ENCODE measurements around the gene NMT1. TPM values are rescaled to one million over a fixed set of nuclear protein-coding genes. Genes with fewer than 3 reads are reported as not detected.

The NMT1 gene
- total RNA-seq, 1 experiment from 2014 or later = 132 TPM

GRCh38 chr17:45060382-45060796 lies 728 bp upstream of the NMT1 start:
- intact Hi-C loops (cut with micrococcal nuclease; ENCODE audit: unreplicated experiment) = no loop called here
- Histone ChIP-seq H3K36me3 (ENCODE audit: low read depth) (no peaks in the 10 kb centered on the region), H3K4me1 (replicated peaks; ENCODE audit: insufficient read depth) (peaks cover 22% of the 10 kb centered on the region), H3K9me3 (ENCODE audit: insufficient read depth, low read depth) (no peaks in the 10 kb centered on the region), H3K27ac (no peak overlapping the region), H3K4me3 (peak overlapping the region; percentile 88), H3K27me3 (ENCODE audit: insufficient read depth, low read depth) (no peaks in the 10 kb centered on the region), H3K79me2 (ENCODE audit: low read depth) (peaks cover 61% of the 10 kb centered on the region), H3K9me2 (ENCODE audit: insufficient read depth) (no peaks in the 10 kb centered on the region), H3F3A (ENCODE audit: insufficient read depth, low read depth) (peaks cover 10% of the 10 kb centered on the region; the same call in 1 of the 2 replicates), H2AFZ (peak overlapping the region; percentile 95), H4K20me1 (ENCODE audit: insufficient read depth) (peaks cover 16% of the 10 kb centered on the region), H3K4me2 (peak overlapping the region; percentile 81)
- DNase-seq = no peak
- CTCF ChIA-PET = interaction anchor here (0.7 kb wide), 1 partner anchor 51 kb away, joined by 3 read pairs; no protein-coding TSS in a partner anchor
- BruUV-seq (replicated peaks) = TSS peak; percentile 85
- TF ChIP-seq CTCF (conservative IDR thresholded peaks at IDR 0.05) (no peak), EZH2 (IDR thresholded peaks at IDR 0.05; ENCODE audit: low read depth) (no peak)
- POLR2A ChIA-PET (ENCODE audit: unreplicated experiment) = interaction anchor here (0.6 kb wide), 4 partner anchors 16 to 316 kb away, joined by 3 to 9 read pairs (median 3); no protein-coding TSS in a partner anchor

- ChIA-PET CTCF (no interaction called here), POLR2A (ENCODE audit: unreplicated experiment) (interaction anchor here (0.7 to 1.0 kb wide), 2 partner anchors 11 to 17 kb away, joined by 5 to 6 read pairs; partner anchors contain the start of gene DCAKD)
- Histone ChIP-seq H3K27me3 (ENCODE audit: insufficient read depth, low read depth) (no peaks in the 10 kb centered on the region), H3K79me2 (ENCODE audit: low read depth) (peaks cover 72% of the 10 kb centered on the region), H3K27ac (peak overlapping the region; percentile 72), H3K36me3 (ENCODE audit: low read depth) (no peaks in the 10 kb centered on the region), H3K4me2 (peak overlapping the region; percentile 94), H2AFZ (peak overlapping the region; percentile 89), H3F3A (ENCODE audit: insufficient read depth, low read depth) (peaks cover 10% of the 10 kb centered on the region; the same call in 1 of the 2 replicates), H4K20me1 (ENCODE audit: insufficient read depth) (peaks cover 16% of the 10 kb centered on the region), H3K4me3 (peak overlapping the region; percentile 88), H3K9me3 (ENCODE audit: insufficient read depth, low read depth) (no peaks in the 10 kb centered on the region), H3K9me2 (ENCODE audit: insufficient read depth) (no peaks in the 10 kb centered on the region), H3K4me1 (replicated peaks; ENCODE audit: insufficient read depth) (peaks cover 22% of the 10 kb centered on the region)
- BruUV-seq (replicated peaks) = TSS peak; percentile 66
- intact Hi-C loops (cut with micrococcal nuclease; ENCODE audit: unreplicated experiment) = no loop called here
- no peak for DNase-seq
- TF ChIP-seq CTCF (conservative IDR thresholded peaks at IDR 0.05) = no peak
- TF ChIP-seq EZH2 (IDR thresholded peaks at IDR 0.05; ENCODE audit: low read depth) = no peak
Observed at GRCh38 chr17:45061606-45062205, 589 bp downstream of the NMT1 start.

GRCh38 chr17:45063198-45063597 lies 2.1 kb downstream of the NMT1 start:
- H3K9me3 ChIP-seq (ENCODE audit: insufficient read depth, low read depth) = no peaks in the 10 kb centered on the region
- intact Hi-C loops (cut with micrococcal nuclease; ENCODE audit: unreplicated experiment) = no loop called here
- TF ChIP-seq EZH2 (IDR thresholded peaks at IDR 0.05; ENCODE audit: low read depth) = no peak
- no peak for TF ChIP-seq CTCF (conservative IDR thresholded peaks at IDR 0.05)
- ChIA-PET POLR2A (ENCODE audit: unreplicated experiment) (no interaction called here), CTCF (interaction anchor here (0.7 kb wide), 1 partner anchor 787 kb away, joined by 4 read pairs; no protein-coding TSS in a partner anchor)
- H3K27ac ChIP-seq = no peak overlapping the region
- DNase-seq = no peak
- H3K4me2 ChIP-seq = no peak overlapping the region
- H3K36me3 ChIP-seq (ENCODE audit: low read depth) = no peaks in the 10 kb centered on the region; the same call in 1 of the 2 replicates
- no peaks in the 10 kb centered on the region for H3K9me2 ChIP-seq (ENCODE audit: insufficient read depth)
- H3K4me3 ChIP-seq = no peak overlapping the region
- H2AFZ ChIP-seq = no peak overlapping the region
- H4K20me1 ChIP-seq (ENCODE audit: insufficient read depth) = peaks cover 21% of the 10 kb centered on the region
- H3K79me2 ChIP-seq (ENCODE audit: low read depth) = peaks cover 87% of the 10 kb centered on the region
- no peaks in the 10 kb centered on the region for H3K27me3 ChIP-seq (ENCODE audit: insufficient read depth, low read depth)
- H3F3A ChIP-seq (ENCODE audit: insufficient read depth, low read depth) = peaks cover 14% of the 10 kb centered on the region; the same call in 1 of the 2 replicates
- BruUV-seq (replicated peaks) = no TSS peak
- H3K4me1 ChIP-seq (replicated peaks; ENCODE audit: insufficient read depth) = peaks cover 22% of the 10 kb centered on the region
